Nephron (organoid): ENCODE results near the gene PRKCSH.

ENCODE experiments used
- H3K27ac Mint-ChIP-seq, 3 experiments: 2 replicates each; pipeline ENCODE4 v1.8.0; 2020; ENCODE audit warnings: mixed read lengths in 3 of 3, mild to moderate bottlenecking in 2 of 3, moderate library complexity in 1 of 3
- H3K27me3 Mint-ChIP-seq: 2 replicates; pipeline ENCODE4 v1.8.0; 2021; ENCODE audit warnings: low read depth, mild to moderate bottlenecking, moderate library complexity, mixed read lengths
- H3K36me3 Mint-ChIP-seq: 2 replicates; pipeline ENCODE4 v1.8.0; 2020; ENCODE audit warnings: low read depth, mixed read lengths
- H3K4me1 Mint-ChIP-seq: 2 replicates; pipeline ENCODE4 v1.8.0; 2020; ENCODE audit warnings: mixed read lengths
- H3K4me3 Mint-ChIP-seq, 3 experiments: 2 replicates each; pipeline ENCODE4 v1.8.0; 2020; ENCODE audit warnings: mild to moderate bottlenecking in 3 of 3, mixed read lengths in 3 of 3, moderate library complexity in 2 of 3
- H3K9me3 Mint-ChIP-seq: 2 replicates; pipeline ENCODE4 v1.8.0; 2020; ENCODE audit warnings: mixed read lengths
- CTCF ChIP-seq, 3 experiments: fragments of 200-600 bp; sonication (generic); IDR thresholded peaks; one replicate each; pipeline ENCODE4 v1.5.0; 2021; ENCODE audit warnings: antibody characterized with exemption in 3 of 3; ENCODE audit not compliant: unreplicated experiment in 3 of 3

Gene PRKCSH

GRCh38 chr19:11481534-11482383 is 46.3 kb downstream of the PRKCSH start:
- no peak overlapping the region for H3K27ac Mint-ChIP-seq
- peaks cover 55% of the 10 kb centered on the region for H3K27me3 Mint-ChIP-seq
- peak overlapping the region; percentile 56 to 74 (median 72) for H3K4me3 Mint-ChIP-seq
- H3K36me3 Mint-ChIP-seq, result peaks cover 7% of the 10 kb centered on the region
- no peaks in the 10 kb centered on the region for H3K9me3 Mint-ChIP-seq
- TF ChIP-seq CTCF (IDR thresholded peaks at IDR 0.05; ENCODE audit: unreplicated experiment in 3 of 3), result no peak
- peaks cover 8% of the 10 kb centered on the region for H3K4me1 Mint-ChIP-seq

GRCh38 chr19:11482384-11483050 is 47.1 kb downstream of the PRKCSH start:
- TF ChIP-seq CTCF (IDR thresholded peaks at IDR 0.05; ENCODE audit: unreplicated experiment in 3 of 3), result peak; percentile 85 to 96 (median 90)
- H3K4me1 Mint-ChIP-seq, result peaks cover 8% of the 10 kb centered on the region
- H3K9me3 Mint-ChIP-seq, result no peaks in the 10 kb centered on the region
- H3K36me3 Mint-ChIP-seq, result peaks cover 7% of the 10 kb centered on the region
- peak overlapping the region; percentile 64 to 74 (median 72) for H3K4me3 Mint-ChIP-seq
- H3K27me3 Mint-ChIP-seq, result peaks cover 47% of the 10 kb centered on the region
- no peak overlapping the region for H3K27ac Mint-ChIP-seq

- peaks cover 8% of the 10 kb centered on the region for H3K4me1 Mint-ChIP-seq
- H3K36me3 Mint-ChIP-seq, result peaks cover 7% of the 10 kb centered on the region
- H3K9me3 Mint-ChIP-seq, result no peaks in the 10 kb centered on the region
- H3K4me3 Mint-ChIP-seq, result no peak overlapping the region
- TF ChIP-seq CTCF (IDR thresholded peaks at IDR 0.05; ENCODE audit: unreplicated experiment in 3 of 3), result no peak
- peaks cover 37% of the 10 kb centered on the region for H3K27me3 Mint-ChIP-seq
- H3K27ac Mint-ChIP-seq, result no peak overlapping the region
Measured at GRCh38 chr19:11483366-11484111, 48.1 kb downstream of the PRKCSH start.

GRCh38 chr19:11485245-11485837 is 49.9 kb downstream of the PRKCSH start:
- TF ChIP-seq CTCF (IDR thresholded peaks at IDR 0.05; ENCODE audit: unreplicated experiment in 3 of 3), result no peak
- Mint-ChIP-seq H3K4me1 (peaks cover 8% of the 10 kb centered on the region), H3K4me3 (no peak overlapping the region), H3K27me3 (peaks cover 29% of the 10 kb centered on the region), H3K36me3 (peaks cover 7% of the 10 kb centered on the region), H3K9me3 (no peaks in the 10 kb centered on the region), H3K27ac (no peak overlapping the region)

- peaks cover 1% of the 10 kb centered on the region for H3K4me1 Mint-ChIP-seq
- TF ChIP-seq CTCF (IDR thresholded peaks at IDR 0.05; ENCODE audit: unreplicated experiment in 3 of 3), result no peak
- no peak overlapping the region for H3K27ac Mint-ChIP-seq
- peaks cover 19% of the 10 kb centered on the region for H3K27me3 Mint-ChIP-seq
- no peaks in the 10 kb centered on the region for H3K9me3 Mint-ChIP-seq
- H3K4me3 Mint-ChIP-seq, result no peak overlapping the region
- H3K36me3 Mint-ChIP-seq, result peaks cover 15% of the 10 kb centered on the region
Measured at GRCh38 chr19:11486661-11487503, 51.4 kb downstream of the PRKCSH start.
